Suprapubic skin (tissue), 4 donors: ENCODE data around the gene JAKMIP1. TPM values are rescaled to one million over a fixed set of nuclear protein-coding genes. Genes with fewer than 3 reads are reported as not detected.

Source experiments
- DNase-seq, 2 donors: peaks; one replicate each; pipeline ENCODE4 v3.0.0-alpha.2; 2019; ENCODE audit warnings: low spot score in 2 of 2
- H3K27ac ChIP-seq: fragments of 200-600 bp; sonication (generic); one replicate; pipeline ENCODE4 v1.5.1; 2019
- H3K27me3 ChIP-seq: fragments of 200-600 bp; sonication (generic); one replicate; pipeline ENCODE4 v1.5.1; 2019
- H3K36me3 ChIP-seq: fragments of 200-600 bp; sonication (generic); one replicate; pipeline ENCODE4 v1.5.1; 2019
- H3K4me1 ChIP-seq: fragments of 200-600 bp; sonication (generic); one replicate; pipeline ENCODE4 v1.5.1; 2019
- H3K4me3 ChIP-seq: fragments of 200-600 bp; sonication (generic); one replicate; pipeline ENCODE4 v1.5.1; 2019; ENCODE audit warnings: mild to moderate bottlenecking
- H3K9me3 ChIP-seq: fragments of 200-600 bp; sonication (generic); one replicate; pipeline ENCODE4 v1.5.1; 2019
- CTCF ChIP-seq, 2 donors: fragments of 200-600 bp in 1 of 2; fragments of 450-650 bp in 1 of 2; sonication (generic) in 1 of 2; IDR thresholded peaks; one replicate each; pipeline ENCODE4 v1.5.1; 2016 to 2019; ENCODE audit warnings: antibody characterized with exemption in 2 of 2, mild to moderate bottlenecking in 1 of 2, moderate library complexity in 1 of 2
- EP300 ChIP-seq: sonication (generic); formaldehyde crosslinking; IDR thresholded peaks from one replicate; pipeline ENCODE4 v1.6.1; 2017; ENCODE audit warnings: antibody characterized with exemption
- POLR2A ChIP-seq, 2 donors: fragments of 450-650 bp; IDR thresholded peaks; one replicate each; pipeline ENCODE4 v1.6.1; 2017; ENCODE audit warnings: antibody characterized with exemption in 2 of 2, mild to moderate bottlenecking in 2 of 2, moderate library complexity in 2 of 2
- POLR2AphosphoS5 ChIP-seq, 3 donors: sonication (generic); formaldehyde crosslinking; IDR thresholded peaks; one replicate each; pipeline ENCODE4 v1.6.1; 2017; ENCODE audit warnings: antibody characterized with exemption in 3 of 3
- WGBS: methylation state at CpG from one replicate; pipeline ENCODE4 v1.1.5; 2018; 5-methylcytosine and 5-hydroxymethylcytosine counted together
- total RNA-seq, 4 donors: library from RNA; depleted of rRNA; stranded (reverse); fragments of >200 nt; gene quantifications; one replicate each; pipeline ENCODE4 v1.1.0, GENCODE V29; 2016

JAKMIP1 gene
- total RNA-seq, 4 donors from 2014 or later: 0.24 TPM; not detected in 3

GRCh38 chr4:6027392-6027791, 173.0 kb downstream of the JAKMIP1 start:
- TF ChIP-seq EP300 (no peak), CTCF (IDR thresholded peaks at IDR 0.05) (no peak), POLR2A (IDR thresholded peaks at IDR 0.05) (no peak), POLR2AphosphoS5 (IDR thresholded peaks at IDR 0.05) (no peak)
- H3K27me3 ChIP-seq: peaks cover 16% of the 10 kb centered on the region
- no peaks in the 10 kb centered on the region for H3K9me3 ChIP-seq
- 41% methylated on average over 9 of the region's 9 CpGs for WGBS
- no peak overlapping the region for H3K27ac ChIP-seq
- H3K4me3 ChIP-seq: no peak overlapping the region
- H3K36me3 ChIP-seq: no peaks in the 10 kb centered on the region
- peaks cover 5% of the 10 kb centered on the region for H3K4me1 ChIP-seq
- no peak for DNase-seq

GRCh38 chr4:6024313-6024960, 175.9 kb downstream of the JAKMIP1 start:
- no peak for DNase-seq
- WGBS: 76% methylated on average over 18 of the region's 20 CpGs
- H3K4me3 ChIP-seq: no peak overlapping the region
- no peak overlapping the region for H3K27ac ChIP-seq
- no peaks in the 10 kb centered on the region for H3K9me3 ChIP-seq
- no peaks in the 10 kb centered on the region for H3K36me3 ChIP-seq
- TF ChIP-seq POLR2A (IDR thresholded peaks at IDR 0.05) (no peak), EP300 (no peak), CTCF (IDR thresholded peaks at IDR 0.05) (no peak), POLR2AphosphoS5 (IDR thresholded peaks at IDR 0.05) (no peak)
- H3K4me1 ChIP-seq: peaks cover 7% of the 10 kb centered on the region
- peaks cover 25% of the 10 kb centered on the region for H3K27me3 ChIP-seq

GRCh38 chr4:6023731-6024130, 176.6 kb downstream of the JAKMIP1 start:
- no peak for DNase-seq
- Histone ChIP-seq H3K4me1 (peaks cover 8% of the 10 kb centered on the region), H3K27ac (no peak overlapping the region), H3K4me3 (no peak overlapping the region), H3K36me3 (no peaks in the 10 kb centered on the region), H3K27me3 (peaks cover 32% of the 10 kb centered on the region), H3K9me3 (no peaks in the 10 kb centered on the region)
- TF ChIP-seq CTCF (IDR thresholded peaks at IDR 0.05) (no peak), POLR2A (IDR thresholded peaks at IDR 0.05) (no peak), EP300 (no peak), POLR2AphosphoS5 (IDR thresholded peaks at IDR 0.05) (no peak)
- WGBS: 79% methylated on average over 10 of the region's 10 CpGs

DNA sequence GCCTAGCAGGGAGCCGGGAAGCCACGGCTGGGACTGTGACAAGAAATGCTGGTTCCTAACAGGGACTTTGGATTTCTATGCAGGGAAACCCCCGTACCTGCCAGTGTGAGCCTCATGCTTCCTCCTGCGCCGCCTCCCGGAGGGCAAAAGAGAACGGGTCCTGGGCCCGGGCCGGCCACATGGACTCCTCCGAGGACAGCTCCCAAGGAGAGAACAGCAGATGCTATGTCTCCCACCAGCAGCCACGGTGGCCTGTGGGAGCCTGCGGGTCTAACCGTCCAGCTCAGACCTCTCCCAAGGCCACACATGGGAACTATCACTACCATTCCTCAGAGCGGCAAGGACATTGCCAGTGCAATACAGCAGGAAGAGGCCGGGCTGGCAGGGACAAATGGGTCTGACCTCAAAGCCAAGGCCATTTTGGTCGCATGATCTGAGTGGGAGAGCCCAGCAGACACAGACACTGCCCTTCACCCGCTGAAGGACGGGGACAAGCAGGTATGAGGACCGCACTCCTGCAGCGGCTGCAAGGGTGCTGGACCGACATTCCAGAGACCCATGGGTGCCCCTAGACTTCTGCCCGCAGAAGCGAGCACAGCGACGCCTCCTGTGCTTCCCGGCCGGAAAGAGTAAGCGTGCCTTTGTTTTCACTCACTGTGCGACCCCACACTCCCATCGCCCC, 177.6 kb downstream of the JAKMIP1 start:
- Histone ChIP-seq H3K27me3 (peaks cover 33% of the 10 kb centered on the region), H3K27ac (no peak overlapping the region), H3K4me1 (peaks cover 7% of the 10 kb centered on the region), H3K9me3 (no peaks in the 10 kb centered on the region), H3K36me3 (no peaks in the 10 kb centered on the region), H3K4me3 (no peak overlapping the region)
- TF ChIP-seq POLR2A (IDR thresholded peaks at IDR 0.05): no peak
- TF ChIP-seq EP300: no peak
- TF ChIP-seq CTCF (IDR thresholded peaks at IDR 0.05): no peak
- TF ChIP-seq POLR2AphosphoS5 (IDR thresholded peaks at IDR 0.05): no peak
- no peak for DNase-seq
- 84% methylated on average over 7 of the region's 30 CpGs for WGBS

- no peaks in the 10 kb centered on the region for H3K36me3 ChIP-seq
- WGBS: 73% methylated on average over 14 of the region's 20 CpGs
- no peak overlapping the region for H3K27ac ChIP-seq
- peaks cover 33% of the 10 kb centered on the region for H3K27me3 ChIP-seq
- H3K4me1 ChIP-seq: peaks cover 3% of the 10 kb centered on the region
- H3K9me3 ChIP-seq: no peaks in the 10 kb centered on the region
- H3K4me3 ChIP-seq: no peak overlapping the region
- no peak for DNase-seq
- no peak for TF ChIP-seq POLR2AphosphoS5 (IDR thresholded peaks at IDR 0.05)
These were observed 178.3 kb downstream of the JAKMIP1 start for GRCh38 chr4:6021831-6022606.
